ENCODE measurements around the gene C19orf81. TPM values are rescaled to one million over a fixed set of nuclear protein-coding genes. Genes with fewer than 3 reads are reported as not detected.
"Not testable (repeated sequence)": the region's sequence is repeated elsewhere in the genome, so short reads cannot be mapped to it uniquely, and the experiment has no call there.

The C19orf81 gene
- polyA plus RNA-seq, 6 donors from 2014 or later, result 1.1 to 1.2 TPM; not detected in 4

DNA sequence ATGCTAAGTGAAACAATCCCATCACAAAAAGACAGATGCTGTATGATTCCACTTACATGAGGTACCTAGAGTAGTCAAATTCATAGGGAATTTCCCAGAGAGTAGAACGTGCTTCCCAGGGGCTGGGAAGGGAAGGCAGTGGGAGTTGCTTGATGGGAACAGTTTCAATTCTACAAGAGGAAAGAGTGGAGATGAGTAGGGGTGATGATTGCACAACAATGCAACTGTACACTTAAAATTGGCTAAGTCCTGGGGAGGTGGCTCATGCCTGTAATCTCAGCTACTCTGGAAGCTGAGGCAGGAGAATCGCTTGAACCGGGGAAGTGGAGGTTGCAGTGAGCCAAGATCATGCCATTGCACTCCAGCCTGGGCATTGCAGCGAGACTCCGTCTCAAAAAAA is 30.9 kb upstream of the C19orf81 start:
- not testable (repeated sequence) for H3K36me3 Mint-ChIP-seq; H3K27ac Mint-ChIP-seq; H3K4me1 Mint-ChIP-seq; H3K9me3 Mint-ChIP-seq; ATAC-seq (ENCODE audit: low read depth in 2 of 2); H3K4me3 Mint-ChIP-seq; DNase-seq
- H3K27me3 Mint-ChIP-seq, result peaks cover 0 to 19% (median 6%) of the 10 kb centered on the region in 3 donors

DNA sequence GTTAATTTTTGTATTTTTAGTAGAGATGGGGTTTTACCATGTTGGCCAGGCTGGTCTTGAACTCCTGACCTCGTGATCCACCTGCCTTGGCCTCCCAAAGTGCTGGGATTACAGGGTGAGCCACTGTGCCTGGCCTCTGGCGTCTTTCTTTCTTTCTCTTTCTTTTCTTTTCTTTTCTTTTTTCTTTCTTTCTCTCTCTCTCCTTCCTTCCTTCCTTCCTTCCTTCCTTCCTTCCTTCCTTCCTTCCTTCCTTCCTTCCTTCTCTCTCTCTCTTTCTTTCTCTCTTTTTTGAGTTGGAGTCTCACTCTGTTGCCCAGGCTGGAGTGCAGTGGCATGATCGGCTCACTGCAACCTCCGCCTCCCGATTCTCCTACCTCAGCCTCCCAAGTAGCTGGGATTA is 30.1 kb upstream of the C19orf81 start:
- H3K27ac Mint-ChIP-seq, result peak overlapping the region in 1 of 6 donors; percentile 88
- H3K4me1 Mint-ChIP-seq; H3K9me3 Mint-ChIP-seq; DNase-seq; ATAC-seq (ENCODE audit: low read depth in 2 of 2); H3K4me3 Mint-ChIP-seq; H3K36me3 Mint-ChIP-seq: not testable (repeated sequence)
- H3K27me3 Mint-ChIP-seq, result peaks cover 0 to 18% (median 0%) of the 10 kb centered on the region in 3 donors

DNA sequence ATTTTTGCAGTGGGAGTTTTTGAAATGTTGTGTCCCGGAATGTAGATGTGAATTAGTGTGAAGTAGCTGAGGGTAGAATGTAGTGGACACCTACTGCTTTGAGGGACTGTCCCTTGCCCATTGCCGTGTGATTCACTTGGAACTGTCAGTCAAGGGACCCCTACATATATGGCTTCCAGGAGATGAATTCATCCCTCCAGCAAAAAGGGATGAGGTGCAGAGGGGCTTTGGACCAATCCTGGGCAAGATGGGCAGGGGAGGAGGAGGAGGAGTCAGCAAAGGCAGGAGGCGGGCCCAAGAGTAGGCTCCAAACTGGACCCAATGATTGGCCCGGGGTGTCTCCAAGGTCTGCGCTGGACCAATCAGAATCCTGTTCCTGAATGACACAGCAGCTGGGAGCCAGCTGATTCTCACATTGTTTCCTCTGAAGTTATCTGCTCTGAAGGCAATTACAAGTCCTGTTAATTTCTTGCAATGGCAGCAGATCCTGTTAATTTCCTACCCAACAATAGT is 28.8 kb upstream of the C19orf81 start:
- peaks cover 0 to 14% (median 0%) of the 10 kb centered on the region in 3 donors for H3K27me3 Mint-ChIP-seq
- H3K9me3 Mint-ChIP-seq, DNase-seq: not testable (repeated sequence)

DNA sequence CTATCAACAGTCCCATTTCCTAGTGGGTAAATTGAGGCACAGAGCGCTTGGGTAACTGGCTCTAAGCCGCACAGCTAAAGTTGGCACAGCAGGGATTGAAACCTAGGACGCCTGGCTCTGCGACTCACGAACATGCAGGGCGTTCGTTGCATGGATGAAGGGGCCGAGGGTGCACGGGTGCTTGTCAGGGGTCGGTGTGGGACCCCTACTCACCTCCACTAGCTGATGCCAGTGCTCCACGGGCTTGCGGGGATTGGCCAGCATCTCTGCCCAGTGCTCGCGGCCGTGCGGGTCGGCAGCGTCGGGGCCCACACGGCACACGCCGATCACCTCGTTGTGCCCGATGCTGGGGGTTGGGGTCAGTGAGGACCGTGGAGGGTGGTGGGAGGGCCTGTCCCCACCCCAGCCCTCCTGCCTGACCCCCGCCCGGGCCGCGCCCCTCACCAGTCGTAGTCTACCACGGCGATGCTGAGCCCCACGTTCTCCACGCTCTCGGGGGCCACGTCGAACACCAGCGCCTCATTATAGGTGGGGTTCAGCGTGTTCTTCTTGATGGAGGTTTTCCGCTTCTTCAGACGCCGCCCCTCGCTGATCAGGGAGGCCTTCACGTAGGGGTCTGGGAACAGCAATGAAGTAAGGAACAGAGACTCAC is 24.2 kb upstream of the C19orf81 start:
- ATAC-seq (ENCODE audit: low read depth in 2 of 2), result no peak
- H3K9me3 Mint-ChIP-seq, result peaks cover 0 to 3% (median 0%) of the 10 kb centered on the region in 7 donors
- no peak overlapping the region for H3K4me3 Mint-ChIP-seq
- no peak for DNase-seq
- H3K27ac Mint-ChIP-seq, result no peak overlapping the region
- peaks cover 15 to 31% (median 16%) of the 10 kb centered on the region in 3 donors for H3K27me3 Mint-ChIP-seq
- no peaks in the 10 kb centered on the region for H3K36me3 Mint-ChIP-seq
- H3K4me1 Mint-ChIP-seq, result no peaks in the 10 kb centered on the region

More for the DNA sequence above, 28.8 kb upstream of the C19orf81 start:
- not testable (repeated sequence) for H3K27ac Mint-ChIP-seq; H3K4me3 Mint-ChIP-seq; H3K4me1 Mint-ChIP-seq; ATAC-seq (ENCODE audit: low read depth in 2 of 2); H3K36me3 Mint-ChIP-seq

DNA sequence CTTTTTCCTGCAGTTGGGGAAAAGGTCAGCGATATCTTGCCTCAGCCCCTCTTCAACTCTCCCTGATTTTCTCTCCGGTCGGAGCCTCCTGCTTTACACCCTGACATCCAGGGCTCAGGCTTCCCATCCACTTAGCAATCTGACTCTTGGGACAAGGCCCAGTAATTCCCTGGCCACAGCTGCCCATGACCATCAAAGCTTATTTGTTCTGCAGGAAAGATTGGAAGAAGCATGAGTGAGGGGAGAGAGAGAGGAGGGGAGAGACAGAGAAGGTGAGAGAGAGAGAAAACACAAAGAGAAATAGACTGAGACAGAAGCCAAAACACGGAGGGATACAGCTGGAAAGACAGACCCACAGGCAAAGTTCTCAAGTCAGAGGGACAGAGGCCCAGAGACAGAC is 23.2 kb upstream of the C19orf81 start:
- Mint-ChIP-seq H3K36me3 (no peaks in the 10 kb centered on the region), H3K27ac (no peak overlapping the region), H3K4me1 (no peaks in the 10 kb centered on the region), H3K27me3 (peaks cover 20 to 41% (median 24%) of the 10 kb centered on the region in 3 donors), H3K4me3 (no peak overlapping the region), H3K9me3 (peaks cover 0 to 3% (median 0%) of the 10 kb centered on the region in 7 donors)
- DNase-seq, result no peak
- no peak for ATAC-seq (ENCODE audit: low read depth in 2 of 2)

DNA sequence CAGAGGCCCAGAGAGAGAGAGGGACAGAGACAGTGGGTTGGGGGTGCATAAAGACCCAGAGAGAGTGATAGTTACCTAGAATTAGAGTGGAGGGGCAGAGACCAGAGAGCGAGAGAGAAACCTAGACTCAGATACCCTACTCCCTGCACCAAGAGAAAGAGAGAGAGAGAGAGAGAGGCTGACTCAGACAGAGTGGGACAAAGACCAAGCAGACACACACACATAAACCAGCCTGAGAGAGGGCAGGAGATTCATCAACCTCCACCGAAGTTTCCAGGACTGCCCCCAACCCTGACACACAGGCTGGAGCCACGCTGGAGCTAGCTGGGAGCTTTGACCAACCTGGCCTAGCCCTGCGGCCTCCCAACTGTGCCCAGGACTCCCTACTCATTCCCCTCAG is 22.4 kb upstream of the C19orf81 start:
- no peaks in the 10 kb centered on the region for H3K36me3 Mint-ChIP-seq
- no peak overlapping the region for H3K4me3 Mint-ChIP-seq
- no peaks in the 10 kb centered on the region for H3K4me1 Mint-ChIP-seq
- H3K27ac Mint-ChIP-seq, result peak overlapping the region in 1 of 6 donors; percentile 28
- peaks cover 25 to 46% (median 30%) of the 10 kb centered on the region in 3 donors for H3K27me3 Mint-ChIP-seq
- no peak for ATAC-seq (ENCODE audit: low read depth in 2 of 2)
- no peak for DNase-seq
- H3K9me3 Mint-ChIP-seq, result peaks cover 0 to 5% (median 0%) of the 10 kb centered on the region in 7 donors

DNA sequence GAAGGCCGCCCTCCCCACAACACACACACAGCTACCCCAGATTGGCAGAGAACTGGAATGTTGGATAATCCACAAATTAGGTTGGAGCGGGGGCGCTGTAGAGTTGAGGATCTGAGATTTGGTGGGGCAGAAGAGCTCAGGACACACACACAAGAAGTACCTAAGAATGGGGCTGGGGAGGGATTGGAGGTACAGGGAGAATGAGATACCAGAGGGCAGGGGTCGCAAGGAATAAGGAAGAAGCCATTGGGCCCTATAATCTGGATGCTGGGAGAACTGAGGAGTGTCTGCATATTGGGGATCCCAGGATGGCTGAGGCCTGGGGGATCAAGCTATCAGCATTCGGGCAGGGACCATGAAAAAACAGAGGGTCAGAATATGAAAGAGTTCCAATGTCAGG is 21.1 kb upstream of the C19orf81 start:
- peaks cover 28 to 50% (median 33%) of the 10 kb centered on the region in 3 donors for H3K27me3 Mint-ChIP-seq
- peaks cover 0 to 2% of the 10 kb centered on the region in 2 donors for H3K36me3 Mint-ChIP-seq
- no peak overlapping the region for H3K27ac Mint-ChIP-seq
- DNase-seq (no peak), ATAC-seq (ENCODE audit: low read depth in 2 of 2) (no peak)
- peaks cover 0 to 10% (median 7%) of the 10 kb centered on the region in 7 donors for H3K9me3 Mint-ChIP-seq
- H3K4me3 Mint-ChIP-seq, result no peak overlapping the region
- no peaks in the 10 kb centered on the region for H3K4me1 Mint-ChIP-seq

DNA sequence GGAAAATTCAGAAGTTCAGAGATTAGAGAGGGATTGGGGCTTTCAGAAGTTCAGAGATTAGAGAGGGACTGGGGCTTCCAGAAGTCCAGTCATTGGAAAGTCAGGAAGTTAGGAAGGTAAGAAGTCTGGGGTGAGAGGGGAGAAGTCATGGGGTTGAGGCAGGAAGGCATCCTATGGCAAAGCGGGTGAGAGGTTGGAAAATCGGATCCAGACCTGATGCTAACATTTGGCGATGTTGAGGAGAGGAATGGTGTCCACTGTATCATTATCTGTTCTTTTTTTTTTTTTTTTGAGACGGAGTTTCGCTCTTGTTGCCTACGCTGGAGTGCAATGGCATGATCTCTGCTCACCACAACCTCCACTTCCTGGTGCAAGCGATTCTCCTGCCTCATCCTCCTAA is 20.7 kb upstream of the C19orf81 start:
- ATAC-seq (ENCODE audit: low read depth in 2 of 2) (no peak), DNase-seq (no peak)
- Mint-ChIP-seq H3K4me3 (no peak overlapping the region), H3K27ac (peak overlapping the region in 1 of 6 donors; percentile 58), H3K27me3 (peaks cover 31 to 50% (median 33%) of the 10 kb centered on the region in 3 donors), H3K36me3 (peaks cover 0 to 6% of the 10 kb centered on the region in 2 donors), H3K9me3 (peaks cover 3 to 14% (median 11%) of the 10 kb centered on the region in 7 donors), H3K4me1 (no peaks in the 10 kb centered on the region)

DNA sequence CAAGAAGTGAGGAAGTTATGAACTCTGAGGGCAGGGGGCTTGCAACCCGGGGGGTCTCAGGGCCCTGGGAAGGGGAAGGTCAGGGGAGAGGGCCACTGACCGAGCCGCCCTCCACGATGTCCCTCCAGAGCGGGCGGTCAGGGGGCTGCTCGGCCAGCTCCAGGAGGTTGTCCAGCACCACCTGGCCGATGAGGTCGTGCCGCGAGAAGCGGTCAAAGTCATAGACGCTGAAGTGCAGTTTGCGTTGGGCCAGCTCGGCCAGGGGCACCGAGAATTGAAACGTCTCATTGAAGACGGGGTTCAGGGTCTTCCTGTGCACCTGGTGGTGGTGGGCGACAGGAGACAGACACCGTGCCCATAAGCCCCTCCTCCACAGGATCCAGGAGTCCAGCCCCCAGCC is 20.1 kb upstream of the C19orf81 start:
- H3K27me3 Mint-ChIP-seq, result peaks cover 32 to 50% (median 33%) of the 10 kb centered on the region in 3 donors
- peaks cover 0 to 12% of the 10 kb centered on the region in 2 donors for H3K36me3 Mint-ChIP-seq
- H3K9me3 Mint-ChIP-seq, result peaks cover 3 to 20% (median 17%) of the 10 kb centered on the region in 7 donors
- no peak overlapping the region for H3K4me3 Mint-ChIP-seq
- ATAC-seq (ENCODE audit: low read depth in 2 of 2), result no peak
- no peaks in the 10 kb centered on the region for H3K4me1 Mint-ChIP-seq
- H3K27ac Mint-ChIP-seq, result no peak overlapping the region
- DNase-seq, result no peak

DNA sequence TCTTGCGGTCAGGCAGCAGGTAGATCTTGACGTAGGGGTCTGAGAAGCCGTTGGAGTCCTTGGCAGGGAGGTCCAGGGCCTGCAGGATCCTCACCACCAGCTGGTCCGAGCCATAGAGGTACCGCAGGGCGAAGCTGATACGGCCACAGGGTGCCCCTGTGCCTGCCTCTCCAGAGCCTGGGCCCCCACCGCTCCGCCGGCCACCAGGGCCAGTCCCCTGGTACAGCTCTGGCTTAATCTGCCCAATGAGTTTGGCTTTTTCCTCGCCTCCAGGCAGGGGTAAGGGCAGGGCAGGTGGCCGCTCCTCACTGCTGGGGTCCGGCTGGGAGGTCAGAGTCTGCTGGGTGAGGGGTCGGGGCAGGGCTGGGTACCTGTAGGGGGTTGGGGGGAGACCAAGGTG is 19.4 kb upstream of the C19orf81 start:
- ATAC-seq (ENCODE audit: low read depth in 2 of 2) (no peak), DNase-seq (no peak)
- Mint-ChIP-seq H3K4me3 (no peak overlapping the region), H3K27ac (no peak overlapping the region), H3K36me3 (peaks cover 0 to 14% of the 10 kb centered on the region in 2 donors), H3K4me1 (no peaks in the 10 kb centered on the region), H3K27me3 (peaks cover 32 to 50% (median 33%) of the 10 kb centered on the region in 3 donors), H3K9me3 (peaks cover 3 to 25% (median 21%) of the 10 kb centered on the region in 7 donors)

DNA sequence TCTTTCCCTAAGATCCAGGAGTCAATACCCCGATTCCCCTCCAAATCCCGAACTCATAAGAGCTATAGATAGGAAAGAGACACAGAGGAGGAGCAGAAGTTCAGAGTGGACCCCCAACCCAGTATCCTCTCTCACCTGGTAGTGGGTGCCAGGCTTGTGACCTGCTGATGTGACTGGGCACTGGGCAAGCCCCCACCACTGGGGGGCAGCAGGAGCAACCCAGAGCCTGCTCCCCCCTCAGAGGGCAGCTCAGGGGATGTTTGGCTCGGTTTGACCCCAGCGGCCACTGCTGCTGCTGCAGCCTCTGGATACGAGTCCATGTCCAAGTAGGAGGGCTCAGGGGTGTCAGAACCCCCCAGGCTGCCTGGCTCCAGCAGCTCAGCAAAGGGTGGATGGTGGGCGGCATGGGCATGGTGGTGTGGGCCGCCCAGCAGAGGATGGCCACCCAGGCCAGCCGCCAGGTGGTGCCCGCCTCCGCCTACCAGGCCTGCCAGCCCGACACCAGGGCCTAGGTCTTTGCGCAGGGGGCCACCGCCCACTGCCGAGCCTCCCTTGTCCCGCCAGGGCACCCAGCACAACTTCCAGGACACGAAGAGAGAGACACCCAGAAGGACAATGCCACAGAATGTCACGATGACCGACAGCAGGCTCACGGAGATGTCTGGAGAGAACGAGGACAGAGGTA is 17.0 kb upstream of the C19orf81 start:
- H3K27ac Mint-ChIP-seq, result no peak overlapping the region
- H3K4me1 Mint-ChIP-seq, result no peaks in the 10 kb centered on the region
- no peak for DNase-seq
- H3K4me3 Mint-ChIP-seq, result no peak overlapping the region
- H3K36me3 Mint-ChIP-seq, result peaks cover 0 to 26% of the 10 kb centered on the region in 2 donors
- peaks cover 3 to 46% (median 38%) of the 10 kb centered on the region in 7 donors for H3K9me3 Mint-ChIP-seq
- peaks cover 33 to 48% (median 47%) of the 10 kb centered on the region in 3 donors for H3K27me3 Mint-ChIP-seq
- no peak for ATAC-seq (ENCODE audit: low read depth in 2 of 2)

DNA sequence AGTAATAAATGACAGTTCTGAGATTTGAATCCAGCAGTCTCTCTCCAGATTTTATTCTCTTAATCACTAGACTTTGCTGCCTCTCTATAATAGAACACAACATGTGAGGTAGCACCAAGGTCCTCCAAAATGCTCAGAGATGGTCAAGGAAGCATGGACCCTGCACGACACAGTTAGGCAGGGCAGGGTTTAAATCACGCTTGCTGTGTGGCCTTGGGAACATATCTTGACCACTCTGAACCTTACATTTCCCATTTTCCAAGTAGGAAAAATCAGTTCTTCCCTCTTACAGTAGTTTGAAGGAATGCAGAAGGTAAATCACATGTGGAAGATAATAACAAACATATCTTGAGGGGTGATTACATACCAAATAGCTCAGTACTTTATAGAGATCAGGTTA is 15.9 kb upstream of the C19orf81 start:
- no peak overlapping the region for H3K4me3 Mint-ChIP-seq
- H3K9me3 Mint-ChIP-seq, result peaks cover 3 to 45% (median 41%) of the 10 kb centered on the region in 7 donors
- H3K4me1 Mint-ChIP-seq, result peaks cover under 1 to 4% (median 2%) of the 10 kb centered on the region in 3 donors
- DNase-seq (no peak), ATAC-seq (ENCODE audit: low read depth in 2 of 2) (no peak)
- peaks cover 0 to 37% of the 10 kb centered on the region in 2 donors for H3K36me3 Mint-ChIP-seq
- H3K27ac Mint-ChIP-seq, result no peak overlapping the region
- peaks cover 39 to 55% (median 47%) of the 10 kb centered on the region in 3 donors for H3K27me3 Mint-ChIP-seq

DNA sequence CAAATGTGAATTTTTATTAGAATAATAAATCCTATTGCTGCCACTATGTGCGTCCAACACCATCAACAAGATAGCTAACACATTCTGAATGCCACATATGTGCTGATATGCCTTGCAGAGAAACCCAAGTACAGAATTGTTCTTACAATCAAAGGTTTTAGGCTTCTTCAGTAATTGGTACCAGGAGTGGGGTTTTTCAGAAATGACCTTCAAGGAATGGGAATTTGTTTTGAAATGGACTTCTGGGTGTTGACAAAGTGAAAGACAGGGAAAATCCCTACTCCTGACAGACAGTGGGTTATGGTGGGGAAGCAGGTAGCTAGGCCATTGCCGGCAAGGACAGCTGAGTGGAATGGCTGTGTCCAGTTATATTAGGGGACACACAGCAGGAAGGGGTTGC is 15.3 kb upstream of the C19orf81 start:
- Mint-ChIP-seq H3K9me3 (peaks cover 3 to 45% (median 41%) of the 10 kb centered on the region in 7 donors), H3K36me3 (peaks cover 0 to 43% of the 10 kb centered on the region in 2 donors), H3K4me1 (peaks cover 6 to 10% (median 6%) of the 10 kb centered on the region in 3 donors), H3K27me3 (peaks cover 42 to 58% (median 49%) of the 10 kb centered on the region in 3 donors), H3K4me3 (no peak overlapping the region), H3K27ac (peak overlapping the region in 1 of 6 donors; percentile 79)
- DNase-seq (no peak), ATAC-seq (ENCODE audit: low read depth in 2 of 2) (no peak)

Data from naive B cell (primary cell).